H1 (cell line): ENCODE results near the gene GLRA1. TPM values are rescaled to one million over a fixed set of nuclear protein-coding genes. Genes with fewer than 3 reads are reported as not detected.
"Not testable (repeated sequence)": the region's sequence is repeated elsewhere in the genome, so short reads cannot be mapped to it uniquely, and the experiment has no call there.

ENCODE experiments used
- CTCF ChIA-PET: fragments of 300-600 bp; sonication (Branson Sonifier 250); formaldehyde crosslinking; loops from one replicate; lab custom pipeline; 2021; ENCODE audit not compliant: partially characterized antibody; lab: Charles Lee
- POLR2A ChIA-PET: fragments of 300-600 bp; sonication (Branson Sonifier 250); formaldehyde crosslinking; loops from one replicate; lab custom pipeline; 2021; ENCODE audit warnings: inconsistent platforms; ENCODE audit not compliant: partially characterized antibody; lab: Charles Lee
- DNase-seq, 2 experiments: peaks; one replicate each; pipeline versions ENCODE4 v3.0.0 to v3.0.0-alpha.2; 2010 to 2022; ENCODE audit warnings: low spot score in 2 of 2, low read depth in 1 of 2, mixed read lengths in 1 of 2
- FAIRE-seq: peaks from 2 replicates; lab custom pipeline; 2011; peaks lifted over from hg19 to GRCh38; lab: Jason Lieb, UNC
- H2AFZ ChIP-seq: 2 replicates; pipeline ENCODE4 v1.8.1; 2012; ENCODE audit warnings: low read length, inconsistent platforms
- H2AK5ac ChIP-seq: 2 replicates; pipeline ENCODE4 v1.6.1; 2013; ENCODE audit warnings: low read depth, low read length
- H2BK120ac ChIP-seq: replicated peaks from 2 replicates; pipeline ENCODE3; 2013; ENCODE audit warnings: low read depth, low read length, inconsistent platforms
- H2BK12ac ChIP-seq: 2 replicates; pipeline ENCODE4 v1.6.1; 2013; ENCODE audit warnings: low read depth, low read length
- H2BK15ac ChIP-seq: 2 replicates; pipeline ENCODE4 v1.6.1; 2013; ENCODE audit warnings: low read length
- H2BK20ac ChIP-seq: 2 replicates; pipeline ENCODE4 v1.6.1; 2013; ENCODE audit warnings: low read length
- H2BK5ac ChIP-seq: 2 replicates; pipeline ENCODE4 v1.6.1; 2013; ENCODE audit warnings: low read depth, low read length
- H3K14ac ChIP-seq: 2 replicates; pipeline ENCODE4 v1.6.1; 2013; ENCODE audit warnings: inconsistent platforms; ENCODE audit not compliant: insufficient read length
- H3K18ac ChIP-seq: 2 replicates; pipeline ENCODE4 v1.6.1; 2013; ENCODE audit warnings: low read length; ENCODE audit errors: extremely low read depth
- H3K23ac ChIP-seq: 2 replicates; pipeline ENCODE4 v1.6.1; 2013; ENCODE audit warnings: inconsistent platforms; ENCODE audit not compliant: insufficient read length
- H3K23me2 ChIP-seq: 2 replicates; pipeline ENCODE4 v1.6.1; 2013; ENCODE audit warnings: low read depth, low read length
- H3K27ac ChIP-seq: 2 replicates; pipeline ENCODE4 v1.6.1; 2011; ENCODE audit warnings: low read depth, low read length, inconsistent platforms
- H3K27me3 ChIP-seq, 4 experiments: replicated peaks in 1 of 4; 1 replicate in 1 of 4; 2 replicates in 3 of 4; pipeline versions ENCODE4 v1.6.1 to v1.8.1; 2011 to 2013; ENCODE audit warnings: low read length in 3 of 4, mild to moderate bottlenecking in 3 of 4, inconsistent platforms in 2 of 4, mixed read lengths in 2 of 4, moderate library complexity in 1 of 4; ENCODE audit not compliant: control insufficient read depth in 3 of 4, insufficient read depth in 3 of 4; ENCODE audit errors: extremely low read depth in 1 of 4
- H3K36me3 ChIP-seq, 4 experiments: 2 replicates each; pipeline versions ENCODE4 v1.6.1 to v1.8.1; 2011 to 2013; ENCODE audit warnings: mild to moderate bottlenecking in 4 of 4, low read length in 3 of 4, moderate library complexity in 2 of 4, control low read depth in 1 of 4, inconsistent platforms in 1 of 4; ENCODE audit not compliant: insufficient read depth in 4 of 4, control insufficient read depth in 2 of 4
- H3K4ac ChIP-seq: replicated peaks from 2 replicates; pipeline ENCODE3; 2013; ENCODE audit warnings: low read length, low read depth, mixed read lengths, inconsistent platforms; ENCODE audit not compliant: insufficient read length
- H3K4me1 ChIP-seq, 4 experiments: replicated peaks in 1 of 4; 1 replicate in 1 of 4; 2 replicates in 3 of 4; pipeline versions ENCODE4 v1.6.1 to v1.8.1; 2011 to 2013; ENCODE audit warnings: low read length in 3 of 4, inconsistent platforms in 2 of 4, mixed read lengths in 1 of 4; ENCODE audit not compliant: insufficient read depth in 4 of 4, control insufficient read depth in 3 of 4
- H3K4me2 ChIP-seq, 2 experiments: 2 replicates each; pipeline versions ENCODE4 v1.6.1 to v1.8.1; 2011 to 2013; ENCODE audit warnings: low read depth in 2 of 2, low read length in 2 of 2, control low read depth in 1 of 2, inconsistent platforms in 1 of 2, mild to moderate bottlenecking in 1 of 2; ENCODE audit not compliant: insufficient read depth in 1 of 2
- H3K4me3 ChIP-seq, 4 experiments: fragments of 200-600, 300-600 bp in 1 of 4; sonication (generic), shearing (Covaris generic), sonication (Bioruptor Twin) in 1 of 4; 2 replicates each; pipeline versions ENCODE4 v1.5.1 to v1.8.1; 2011 to 2016; ENCODE audit warnings: low read length in 4 of 4, low read depth in 3 of 4, control low read depth in 2 of 4, inconsistent platforms in 2 of 4, mild to moderate bottlenecking in 2 of 4, mixed read lengths in 1 of 4, moderate library complexity in 1 of 4; ENCODE audit not compliant: insufficient read depth in 2 of 4; ENCODE audit errors: extremely low read depth in 1 of 4
- H3K56ac ChIP-seq: replicated peaks from 2 replicates; pipeline ENCODE3; 2013; ENCODE audit warnings: low read depth, mild to moderate bottlenecking, mixed read lengths, low read length, inconsistent platforms; ENCODE audit not compliant: insufficient read length
- H3K79me1 ChIP-seq: 2 replicates; pipeline ENCODE4 v1.6.1; 2013; ENCODE audit warnings: low read depth, low read length, control low read depth
- H3K79me2 ChIP-seq, 2 experiments: 2 replicates each; pipeline versions ENCODE4 v1.6.1 to v1.8.1; 2012 to 2013; ENCODE audit warnings: low read length in 2 of 2, mild to moderate bottlenecking in 2 of 2, inconsistent platforms in 1 of 2; ENCODE audit not compliant: insufficient read depth in 2 of 2, control insufficient read depth in 1 of 2
- H3K9ac ChIP-seq, 4 experiments: replicated peaks in 1 of 4; 1 replicate in 1 of 4; 2 replicates in 3 of 4; pipeline versions ENCODE4 v1.6.1 to v1.8.1; 2011 to 2013; ENCODE audit warnings: low read depth in 3 of 4, low read length in 3 of 4, control low read depth in 2 of 4, mild to moderate bottlenecking in 2 of 4, moderate library complexity in 2 of 4, inconsistent platforms in 1 of 4; ENCODE audit errors: extremely low read depth in 1 of 4
- H3K9me3 ChIP-seq, 2 experiments: 2 replicates each; pipeline versions ENCODE4 v1.6.1 to v1.8.1; 2012 to 2013; ENCODE audit warnings: mild to moderate bottlenecking in 2 of 2, moderate library complexity in 2 of 2, control low read depth in 1 of 2, inconsistent platforms in 1 of 2, low read depth in 1 of 2, low read length in 1 of 2, mixed read lengths in 1 of 2; ENCODE audit not compliant: insufficient read depth in 2 of 2
- H4K20me1 ChIP-seq, 2 experiments: replicated peaks in 1 of 2; 2 replicates each; pipeline versions ENCODE3 to v1.8.1; 2011 to 2013; ENCODE audit warnings: inconsistent platforms in 2 of 2, low read length in 2 of 2, mild to moderate bottlenecking in 1 of 2; ENCODE audit not compliant: insufficient read depth in 2 of 2, control insufficient read depth in 1 of 2
- H4K5ac ChIP-seq: 2 replicates; pipeline ENCODE4 v1.6.1; 2013; ENCODE audit warnings: low read length, low read depth, mixed read lengths, inconsistent platforms; ENCODE audit not compliant: insufficient read length
- H4K8ac ChIP-seq: 2 replicates; pipeline ENCODE4 v1.8.0; 2013; ENCODE audit warnings: mild to moderate bottlenecking, moderate library complexity, low read length, inconsistent platforms; ENCODE audit not compliant: insufficient read depth; ENCODE audit errors: extremely low read depth
- H4K91ac ChIP-seq: replicated peaks from 2 replicates; pipeline ENCODE3; 2013; ENCODE audit warnings: low read length, mixed read lengths, inconsistent platforms; ENCODE audit not compliant: insufficient read length
- POLR2A ChIP-seq, 2 experiments: IDR thresholded peaks; 1 replicate in 1 of 2; 2 replicates in 1 of 2; pipeline ENCODE4 v1.6.1; 2011; ENCODE audit warnings: low read depth in 2 of 2, low read length in 2 of 2, mild to moderate bottlenecking in 2 of 2; ENCODE audit errors: control extremely low read depth in 1 of 2
- TCF12 ChIP-seq: IDR thresholded peaks from 2 replicates; pipeline ENCODE4 v1.6.1; 2011; ENCODE audit warnings: low read depth, mild to moderate bottlenecking, low read length
- WGBS, 2 experiments: shearing (Covaris generic) in 1 of 2; methylation state at CpG; one replicate each; pipeline versions ENCODE4 v1.1.6 to v1.1.7; 2013 to 2015; ENCODE audit warnings: low lambda C conversion rate in 2 of 2, mixed read lengths in 2 of 2, inconsistent platforms in 1 of 2, low coverage in 1 of 2, missing lambda C conversion rate in 1 of 2; ENCODE audit not compliant: insufficient replicate concordance in 2 of 2, insufficient coverage in 1 of 2, insufficient read length in 1 of 2; ENCODE audit errors: extremely low coverage in 1 of 2, missing lambda C conversion rate in 1 of 2; 5-methylcytosine and 5-hydroxymethylcytosine counted together
- polyA plus RNA-seq, 7 experiments: library from polyadenylated mRNA; depleted of rRNA in 3 of 7; stranded (reverse) in 5 of 7; unstranded in 2 of 7; fragments of >200 nt in 5 of 7; fragments of 200-250 nt in 2 of 7; gene quantifications; 1 replicate in 5 of 7; 2 replicates in 1 of 7; 4 replicates in 1 of 7; pipeline versions ENCODE4 v1.2.1 to v1.2.3, GENCODE V29; 2011 to 2013; ENCODE audit warnings: missing spikeins in 2 of 7, mixed read lengths in 2 of 7
- total RNA-seq: library from RNA; stranded (reverse); fragmentation: NEBNext Ultra II Directional; extraction: Animal tissue kit (Norgen Biotek cat#: 25700); gene quantifications from 2 replicates; pipeline ENCODE4 v1.2.1, GENCODE V29; 2021

The GLRA1 gene
- total and polyA plus RNA-seq, 2 of the 8 experiments (the other 6 are each of a cell fraction or from before 2014, with no cell fraction given) = not detected

GRCh38 chr5:151895660-151896030 lies 29.0 kb downstream of the GLRA1 start (continued):
- no peak for TF ChIP-seq TCF12
- TF ChIP-seq POLR2A (IDR thresholded peaks at IDR 0.05; ENCODE audit: control extremely low read depth in 1 of 2, low read depth in 2 of 2, low read length in 2 of 2) = no peak

DNA sequence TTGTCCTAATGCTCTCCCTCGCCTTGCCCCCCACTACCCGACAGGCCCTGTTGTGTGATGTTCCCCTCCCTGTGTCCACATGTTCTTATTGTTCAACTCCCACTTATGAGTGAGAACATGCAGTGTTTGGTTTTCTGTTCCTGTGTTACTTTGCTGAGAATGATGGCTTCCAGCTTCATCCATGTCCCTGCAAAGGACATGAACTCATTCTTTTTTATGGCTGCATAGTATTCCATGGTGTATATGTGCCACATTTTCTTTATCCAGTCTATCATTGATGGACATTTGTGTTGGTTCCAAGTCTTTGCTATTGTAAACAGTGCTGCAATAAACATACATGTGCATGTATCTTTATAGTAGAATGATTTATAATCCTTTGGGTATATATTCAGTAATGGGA lies 31.2 kb downstream of the GLRA1 start:
- H3K4me2 ChIP-seq, H3K18ac ChIP-seq, H3K4me3 ChIP-seq, H3K4me1 ChIP-seq, H3K27ac ChIP-seq, POLR2A ChIA-PET, H3K9me3 ChIP-seq, H3K4ac ChIP-seq, H3K23ac ChIP-seq, H4K8ac ChIP-seq, H3K23me2 ChIP-seq, H4K20me1 ChIP-seq, H2BK12ac ChIP-seq, H3K27me3 ChIP-seq, H3K79me2 ChIP-seq, H3K56ac ChIP-seq, H2BK5ac ChIP-seq, DNase-seq, H2AFZ ChIP-seq, H2BK20ac ChIP-seq, H2BK120ac ChIP-seq, H4K91ac ChIP-seq, H3K36me3 ChIP-seq, H4K5ac ChIP-seq, H2AK5ac ChIP-seq, FAIRE-seq, H3K79me1 ChIP-seq, H3K9ac ChIP-seq, H3K14ac ChIP-seq, H2BK15ac ChIP-seq: not testable (repeated sequence)
- CTCF ChIA-PET = interaction anchor here (1.2 kb wide), 1 partner anchor 68 kb away, joined by 3 read pairs; no protein-coding TSS in a partner anchor
- 90% methylated on average over 2 of the region's 2 CpGs; no CpG with 5 or more reads in 1 of the 2 experiments for WGBS, 2 experiments
